Mammary epithelial cell (primary cell): ENCODE data around the gene ALOX5.

Experiments
- EZH2 ChIP-seq: IDR thresholded peaks from 2 replicates; pipeline ENCODE4 v1.6.1; 2012; ENCODE audit warnings: low read length, inconsistent platforms, borderline replicate concordance
- TF ChIP-seq, protein P1 (sequence below), 2 donors: IDR thresholded peaks in 1 of 2; conservative IDR thresholded peaks in 1 of 2; 2 replicates each; pipeline ENCODE4 v1.5.1; 2011 to 2012; ENCODE audit warnings: inconsistent platforms in 2 of 2, low read length in 2 of 2, mild to moderate bottlenecking in 2 of 2, control low read depth in 1 of 2, low read depth in 1 of 2; ENCODE audit not compliant: insufficient read depth in 1 of 2; ENCODE audit errors: extremely low read depth in 1 of 2

DNA sequence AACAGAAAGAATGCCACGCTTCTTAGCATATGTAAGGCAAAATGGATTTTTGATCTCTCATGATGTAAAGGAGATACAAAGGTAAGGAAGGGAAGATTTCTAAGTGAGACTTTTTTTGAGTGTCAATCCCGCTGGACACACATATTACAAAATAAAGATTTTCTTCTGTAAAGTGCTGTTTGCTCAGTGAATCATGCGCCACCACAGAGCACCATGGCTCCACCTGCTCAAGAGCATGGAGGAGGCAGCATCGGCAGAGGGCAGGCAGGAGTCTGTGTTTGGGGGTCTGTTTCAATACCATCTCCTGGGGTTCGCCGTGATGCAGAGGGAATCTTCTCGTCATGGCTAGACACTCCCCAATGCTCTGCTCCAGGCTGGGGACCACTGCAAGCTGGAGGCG lies 83.5 kb downstream of the ALOX5 start:
- TF ChIP-seq, protein P1, sequence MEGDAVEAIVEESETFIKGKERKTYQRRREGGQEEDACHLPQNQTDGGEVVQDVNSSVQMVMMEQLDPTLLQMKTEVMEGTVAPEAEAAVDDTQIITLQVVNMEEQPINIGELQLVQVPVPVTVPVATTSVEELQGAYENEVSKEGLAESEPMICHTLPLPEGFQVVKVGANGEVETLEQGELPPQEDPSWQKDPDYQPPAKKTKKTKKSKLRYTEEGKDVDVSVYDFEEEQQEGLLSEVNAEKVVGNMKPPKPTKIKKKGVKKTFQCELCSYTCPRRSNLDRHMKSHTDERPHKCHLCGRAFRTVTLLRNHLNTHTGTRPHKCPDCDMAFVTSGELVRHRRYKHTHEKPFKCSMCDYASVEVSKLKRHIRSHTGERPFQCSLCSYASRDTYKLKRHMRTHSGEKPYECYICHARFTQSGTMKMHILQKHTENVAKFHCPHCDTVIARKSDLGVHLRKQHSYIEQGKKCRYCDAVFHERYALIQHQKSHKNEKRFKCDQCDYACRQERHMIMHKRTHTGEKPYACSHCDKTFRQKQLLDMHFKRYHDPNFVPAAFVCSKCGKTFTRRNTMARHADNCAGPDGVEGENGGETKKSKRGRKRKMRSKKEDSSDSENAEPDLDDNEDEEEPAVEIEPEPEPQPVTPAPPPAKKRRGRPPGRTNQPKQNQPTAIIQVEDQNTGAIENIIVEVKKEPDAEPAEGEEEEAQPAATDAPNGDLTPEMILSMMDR (conservative IDR thresholded peaks at IDR 0.05 in 1 of 2, IDR thresholded peaks at IDR 0.05 in 1 of 2; ENCODE audit: extremely low read depth in 1 of 2, insufficient read depth in 1 of 2, low read depth in 1 of 2, low read length in 2 of 2) = no peak
- no peak for TF ChIP-seq EZH2
